GM12892 (cell line): ENCODE data around the gene S100PBP.

ENCODE experiments used
- POLR2A ChIP-seq: IDR thresholded peaks from 2 replicates; pipeline ENCODE4 v1.6.1; 2011; ENCODE audit warnings: low read depth, low read length, control low read depth
- POLR2AphosphoS5 ChIP-seq: IDR thresholded peaks from 2 replicates; pipeline ENCODE4 v1.6.1; 2011; ENCODE audit warnings: low read depth, low read length, control low read depth

GRCh38 chr1:32864375-32865019, 47.0 kb downstream of the S100PBP start:
- TF ChIP-seq POLR2A: no peak
- TF ChIP-seq POLR2AphosphoS5: no peak
